Inflammatory macrophage treated with lipopolysaccharide for 1 hour (primary cell): ENCODE results near the gene RMI2.
"Not testable (repeated sequence)": the region's sequence is repeated elsewhere in the genome, so short reads cannot be mapped to it uniquely, and the experiment has no call there.

ENCODE experiments used
- DNase-seq, 2 donors: peaks; one replicate each; pipeline ENCODE4 v3.0.0-alpha.2; 2020 to 2022

RMI2 gene

DNA sequence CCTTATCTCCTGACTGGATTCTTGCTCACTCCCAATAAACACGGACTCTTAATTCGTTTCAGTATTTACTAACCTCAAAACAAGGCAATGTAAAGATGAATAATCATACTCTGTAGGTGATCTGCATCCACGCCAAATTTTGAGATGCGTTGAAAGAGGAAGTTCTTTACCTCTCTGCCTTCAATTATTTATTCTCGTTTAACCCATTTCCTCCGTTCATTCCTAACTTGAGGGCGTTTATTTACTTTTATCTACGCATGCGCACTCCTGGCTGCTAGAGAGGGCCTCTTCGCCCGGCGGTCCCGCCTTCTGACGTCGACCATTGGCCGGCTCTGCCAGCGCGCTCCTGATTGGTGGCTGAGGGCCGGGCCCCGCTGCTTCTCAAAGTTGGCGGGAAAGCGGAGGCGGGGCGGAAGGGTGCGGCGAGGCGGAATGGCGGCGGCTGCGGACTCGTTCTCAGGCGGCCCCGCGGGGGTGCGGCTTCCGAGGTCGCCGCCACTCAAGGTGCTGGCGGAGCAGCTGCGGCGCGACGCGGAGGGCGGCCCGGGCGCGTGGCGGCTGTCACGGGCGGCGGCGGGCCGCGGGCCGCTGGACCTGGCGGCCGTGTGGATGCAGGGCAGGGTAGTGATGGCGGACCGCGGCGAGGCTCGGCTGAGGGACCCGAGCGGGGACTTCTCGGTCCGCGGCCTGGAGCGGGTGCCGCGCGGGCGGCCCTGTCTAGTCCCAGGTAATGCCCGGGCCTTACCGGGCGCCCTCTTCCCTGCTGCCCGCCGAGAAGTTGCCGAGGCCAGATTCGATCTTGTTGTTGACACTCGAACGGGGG lies at the start of gene RMI2:
RMI2 (plus strand) TSS at position 420 of the 823 bp plus-strand sequence; CDS start at position 433, 13 bp downstream.
- DNase-seq = peak; percentile 95 to 97

DNA sequence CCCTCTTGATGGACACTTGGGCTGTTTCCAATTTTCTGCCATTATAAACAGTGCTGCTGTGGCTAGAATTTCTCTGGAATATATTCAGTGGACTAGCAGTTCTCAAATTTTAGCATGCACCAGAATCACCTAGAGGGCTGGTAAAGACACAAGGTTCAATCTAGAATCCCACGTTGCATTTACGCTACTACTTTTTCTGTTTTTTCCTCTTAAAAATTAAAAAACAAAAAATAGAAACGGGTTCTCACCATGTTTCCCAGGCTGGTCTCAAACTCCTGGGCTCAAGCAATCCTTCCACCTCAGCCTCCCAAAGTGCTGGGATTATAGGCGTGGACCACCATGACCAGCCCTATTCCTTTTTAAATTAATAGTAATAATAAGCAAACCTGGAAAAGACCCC lies 49.6 kb upstream of the RMI2 start:
- DNase-seq = no peak

DNA sequence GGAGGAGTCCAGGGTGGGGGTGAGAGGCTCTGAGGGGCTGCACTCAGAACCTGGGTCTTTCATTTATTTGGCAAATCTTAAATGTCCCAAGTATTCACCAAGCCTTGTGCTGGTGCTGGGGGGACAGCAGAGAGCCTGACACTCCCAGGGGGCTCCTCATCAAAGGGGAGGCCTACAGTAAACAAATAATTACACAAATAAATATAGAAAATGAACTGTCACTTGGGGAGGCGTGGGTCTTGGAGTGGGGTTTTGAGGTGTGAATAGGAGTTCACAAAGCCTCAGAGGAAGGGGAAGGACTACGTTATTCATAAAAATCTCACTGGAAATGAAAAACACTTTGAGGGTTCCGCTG lies 48.9 kb upstream of the RMI2 start:
- DNase-seq = no peak

DNA sequence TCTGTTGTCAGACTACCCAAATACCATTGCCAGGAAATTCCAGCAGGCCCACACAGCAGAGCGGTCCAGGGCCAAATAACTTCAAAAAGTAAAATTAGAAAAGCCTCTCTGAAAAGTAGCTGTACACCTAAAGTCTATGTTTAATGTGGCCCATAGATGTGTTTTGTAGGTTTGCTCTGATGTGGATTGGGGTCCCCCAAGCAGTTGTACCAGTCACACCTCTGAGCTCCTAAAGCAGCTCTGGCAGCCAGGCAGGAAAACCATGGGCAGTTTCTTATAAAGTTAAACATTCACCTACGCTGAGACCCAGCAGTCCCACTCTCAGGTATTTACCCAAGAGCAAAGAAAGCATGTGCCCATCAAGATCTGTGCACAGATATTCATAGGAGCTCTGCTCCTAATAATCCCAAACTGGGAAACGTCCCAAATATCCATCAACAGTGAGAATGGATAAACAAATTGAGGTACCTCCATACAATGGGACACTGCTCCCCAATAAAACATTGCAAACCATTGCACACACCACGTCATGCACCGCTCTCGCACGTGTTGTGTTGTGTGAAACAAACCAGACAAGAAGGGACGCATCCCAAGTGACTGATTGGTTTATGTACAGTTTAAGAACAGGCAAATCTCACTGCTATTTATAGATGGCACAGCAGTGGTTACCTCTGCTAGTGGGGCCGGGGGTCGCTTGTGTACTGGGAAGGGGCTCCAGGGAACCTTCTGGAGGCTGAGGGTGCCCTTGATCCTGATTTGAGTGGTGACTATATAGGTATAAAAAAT lies 48.4 kb upstream of the RMI2 start:
- no peak for DNase-seq

DNA sequence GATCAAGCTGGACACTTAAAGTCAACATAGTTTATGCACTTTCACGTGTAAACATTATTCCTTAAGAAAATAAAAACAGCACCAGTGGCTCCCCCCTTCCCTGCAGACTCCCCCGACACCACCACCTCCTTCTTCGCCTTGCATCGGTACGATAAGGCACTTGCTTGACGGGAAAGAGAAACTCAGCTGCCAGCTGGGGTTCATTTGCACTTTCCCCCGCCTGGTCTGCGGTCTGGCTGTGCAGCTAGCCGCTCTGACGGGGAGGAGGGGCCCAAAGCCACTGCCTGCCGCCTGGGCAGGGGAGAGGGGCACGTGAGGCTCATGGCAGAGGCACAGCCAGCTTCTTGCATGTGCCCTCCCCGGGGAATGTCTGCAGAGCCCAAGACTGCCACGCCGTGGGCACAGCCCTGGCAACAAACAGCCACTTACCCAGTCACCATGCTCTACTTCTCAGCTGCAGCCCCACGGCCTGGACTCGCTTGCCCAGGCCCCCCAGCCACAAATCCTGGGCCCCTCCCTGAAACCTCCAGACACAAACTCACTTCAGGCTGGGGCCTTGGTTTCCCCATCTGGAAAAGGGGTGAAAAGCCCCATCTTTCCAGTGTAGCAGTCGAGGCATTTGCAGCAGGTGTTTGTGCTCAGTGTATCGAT lies 47.6 kb upstream of the RMI2 start:
- peak; percentile 12 to 24 for DNase-seq

DNA sequence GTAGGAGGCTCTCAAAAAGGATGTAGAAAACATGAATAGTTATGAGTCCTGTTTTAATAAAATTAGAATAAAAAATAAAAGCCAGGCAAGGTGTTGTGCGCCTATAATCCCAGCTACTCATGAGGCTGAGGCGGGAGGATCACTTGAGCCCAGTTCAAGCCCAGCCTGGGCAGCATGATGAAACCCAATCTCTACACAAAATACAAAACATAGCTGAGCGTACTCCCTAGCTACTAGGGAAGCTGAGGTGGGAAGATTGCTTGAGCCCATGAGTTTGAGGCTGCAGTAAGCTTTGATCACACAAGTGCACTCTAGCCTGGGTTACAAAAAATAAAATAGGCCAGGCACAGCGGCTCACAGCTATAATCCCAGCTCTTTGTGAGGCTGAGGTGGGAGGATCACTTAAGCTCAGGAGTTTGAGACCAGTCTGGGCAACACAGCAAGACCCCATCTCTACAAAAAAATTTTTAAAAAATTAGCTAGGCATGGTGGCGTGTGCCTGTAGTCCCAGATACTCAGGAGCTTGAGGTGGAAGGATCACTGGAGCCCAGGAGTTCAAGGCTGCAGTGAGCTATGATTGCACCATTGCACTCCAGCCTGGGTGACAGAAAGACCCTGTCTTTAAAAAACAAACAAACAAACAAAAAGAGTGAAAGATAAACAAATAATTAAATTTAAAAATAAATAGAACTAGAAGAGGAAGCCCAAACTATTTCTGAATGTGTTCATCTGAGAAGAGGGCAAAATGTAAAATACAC lies 46.9 kb upstream of the RMI2 start:
- no peak for DNase-seq

DNA sequence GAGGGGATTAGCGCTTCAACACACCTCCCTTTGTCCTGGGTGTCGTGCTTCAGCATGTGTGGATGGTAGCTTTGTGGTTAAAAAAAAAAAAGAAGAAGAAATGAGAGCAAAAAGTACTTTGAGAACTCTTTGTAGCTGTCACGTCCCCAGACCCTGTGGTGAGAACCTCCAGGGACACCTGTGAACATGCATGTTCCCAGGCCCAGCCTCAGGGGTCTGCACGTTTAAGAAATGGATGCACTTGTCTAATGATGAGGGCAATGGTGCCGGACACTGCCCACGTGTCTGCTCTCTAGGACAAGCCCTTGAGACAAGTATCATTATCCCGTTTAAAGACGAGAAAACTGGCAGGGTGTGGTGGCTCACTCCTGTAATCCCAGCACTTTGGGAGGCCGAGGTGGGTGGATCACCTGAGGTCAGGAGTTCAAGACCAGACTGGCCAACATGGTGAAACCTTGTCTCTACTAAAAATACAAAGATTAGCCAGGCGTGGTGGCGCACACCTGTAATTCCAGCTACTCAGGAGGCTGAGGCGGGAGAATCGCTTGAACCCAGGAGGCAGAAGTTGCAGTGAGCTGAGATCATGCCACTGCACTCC lies 46.2 kb upstream of the RMI2 start:
- not testable (repeated sequence) for DNase-seq

DNA sequence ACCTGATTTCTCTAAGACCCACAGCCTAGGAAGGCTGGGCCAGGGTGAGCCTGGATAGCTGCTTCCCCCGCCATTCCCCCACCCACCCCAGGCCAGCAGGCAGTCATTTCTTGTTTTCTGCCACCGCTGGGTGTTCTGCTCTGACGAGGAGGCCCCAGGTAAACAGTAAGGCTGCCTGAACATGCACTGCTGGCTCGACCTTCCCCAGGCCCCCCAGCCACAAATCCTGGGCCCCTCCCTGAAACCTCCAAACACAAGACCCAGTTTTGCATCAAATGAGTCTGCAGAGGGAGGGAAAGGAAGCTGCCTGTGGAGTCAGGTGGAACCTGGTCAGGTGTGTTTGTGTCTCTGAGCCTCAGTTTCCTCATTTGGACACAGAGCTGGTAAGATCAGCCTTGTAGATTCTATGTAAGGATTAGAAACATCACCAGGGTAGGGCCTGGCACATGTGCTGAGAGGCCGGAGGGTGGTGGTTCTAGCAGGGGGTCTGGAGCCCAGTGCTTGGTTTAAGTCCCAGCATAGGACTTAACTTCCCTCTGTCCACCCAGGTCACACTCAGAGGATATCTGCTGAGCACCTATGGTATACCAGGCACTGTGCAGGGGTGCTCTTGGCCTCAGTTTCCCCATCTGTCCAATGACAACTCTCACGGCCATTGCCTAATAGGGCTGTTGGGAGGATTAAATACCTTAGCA lies 45.2 kb upstream of the RMI2 start:
- no peak for DNase-seq

DNA sequence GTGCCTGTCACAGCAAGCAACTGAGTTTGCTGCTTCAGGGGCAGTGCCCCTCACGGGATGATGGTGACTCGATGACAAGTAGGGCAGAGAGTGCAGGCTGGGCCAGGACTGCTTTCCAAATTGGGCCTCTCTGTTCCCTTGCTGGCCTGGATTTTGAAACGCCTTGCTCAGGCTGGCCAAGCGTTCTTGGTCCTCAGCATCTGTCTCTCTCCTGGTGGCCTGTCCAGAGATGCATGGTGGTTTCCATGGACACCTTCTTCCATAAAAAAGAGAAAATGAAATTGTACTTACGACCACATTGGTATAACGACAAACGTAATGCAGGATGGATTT lies 44.7 kb upstream of the RMI2 start:
- no peak for DNase-seq

DNA sequence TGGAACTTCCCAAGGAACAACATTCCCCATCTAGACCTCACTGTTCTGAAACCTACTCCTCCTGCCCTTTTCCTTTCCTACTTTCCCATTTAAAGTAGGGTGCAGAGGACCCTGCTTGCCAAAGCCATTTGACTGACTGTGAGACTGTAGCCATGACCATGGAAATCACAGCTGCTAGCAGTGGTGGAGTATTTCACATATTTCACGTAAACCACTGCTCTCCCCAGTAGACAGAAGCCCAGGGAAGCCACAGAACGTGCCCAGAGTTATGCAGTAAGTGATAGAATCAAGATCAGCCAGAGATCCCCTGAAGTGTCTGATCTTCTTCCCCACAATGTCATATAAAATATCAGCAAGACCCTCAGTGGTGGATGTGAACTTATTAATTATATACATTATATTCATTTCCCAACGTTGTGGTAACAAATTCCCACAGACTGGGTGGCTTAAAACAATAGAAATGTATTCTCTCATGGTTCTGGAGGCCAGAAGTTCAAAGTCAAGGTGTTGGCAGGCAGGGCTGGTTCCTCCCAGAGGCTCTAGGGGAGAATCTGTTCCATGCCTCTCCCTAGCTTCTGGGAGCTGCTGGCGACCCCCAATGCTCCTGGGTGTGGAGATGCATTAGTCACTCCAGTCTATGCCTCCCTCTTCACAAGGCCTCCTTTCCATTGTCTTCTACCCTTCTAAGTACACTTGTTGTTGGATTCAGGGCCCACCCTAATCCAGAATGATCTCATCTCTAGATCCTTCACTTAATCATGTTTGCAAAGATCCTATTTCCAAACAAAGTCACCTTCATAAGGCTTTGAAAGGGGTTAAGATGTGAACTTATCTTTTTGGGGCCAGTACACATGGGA lies 43.4 kb upstream of the RMI2 start:
- DNase-seq = no peak

DNA sequence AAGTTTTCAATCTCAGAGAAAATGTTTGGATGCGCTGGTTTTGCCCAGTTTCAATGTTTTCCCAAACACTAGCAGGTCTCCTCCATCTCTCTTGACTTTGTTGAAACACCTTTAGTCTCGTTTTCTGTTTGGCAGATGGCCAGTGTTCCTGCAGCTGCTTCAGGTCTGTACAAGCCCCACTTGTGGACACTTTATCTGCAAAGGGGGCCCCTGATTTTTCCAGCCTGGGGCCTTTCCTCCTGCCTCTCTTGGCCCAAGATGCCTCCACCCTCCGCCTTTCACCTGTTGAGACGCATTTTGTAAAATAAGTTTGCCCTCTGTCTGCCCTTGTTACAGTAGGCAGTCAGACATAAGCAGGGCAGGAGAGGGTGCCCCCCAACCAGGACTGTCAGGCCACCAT lies 42.3 kb upstream of the RMI2 start:
- no peak for DNase-seq

DNA sequence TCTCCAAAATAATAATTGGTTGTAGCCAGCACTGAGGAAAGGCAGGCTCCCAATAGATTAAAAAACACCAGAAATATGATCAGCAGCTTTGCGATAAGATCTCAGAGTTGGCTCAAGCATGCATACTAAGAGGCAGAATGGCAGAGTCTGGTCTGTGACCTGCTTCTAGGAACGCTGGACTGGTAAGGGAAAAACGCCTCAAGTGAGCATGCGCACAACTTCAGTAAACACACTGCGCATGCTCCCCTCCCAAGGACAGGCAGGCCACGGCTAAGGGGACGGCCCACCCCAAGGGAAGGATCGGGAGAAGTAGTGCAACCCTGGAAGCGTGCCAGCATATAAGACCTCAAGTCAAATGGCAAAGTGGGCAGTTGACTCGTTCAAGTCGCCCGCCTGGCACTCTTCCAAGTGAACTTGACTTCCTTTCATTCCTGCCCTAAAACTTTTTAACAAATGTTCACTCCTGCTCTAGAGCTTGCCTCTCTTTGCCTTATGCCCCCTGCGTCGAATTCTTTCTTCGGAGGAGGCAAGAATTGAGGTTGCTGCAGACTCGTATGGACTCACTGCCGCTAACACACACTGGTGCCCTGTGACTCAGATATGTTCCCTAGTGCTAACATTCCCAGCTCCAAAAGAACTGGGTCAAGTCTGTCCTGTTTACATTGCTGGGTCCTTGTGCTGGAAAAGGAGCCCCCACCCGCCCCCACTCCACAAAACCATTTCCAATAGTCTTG lies 41.7 kb upstream of the RMI2 start:
- DNase-seq = no peak

DNA sequence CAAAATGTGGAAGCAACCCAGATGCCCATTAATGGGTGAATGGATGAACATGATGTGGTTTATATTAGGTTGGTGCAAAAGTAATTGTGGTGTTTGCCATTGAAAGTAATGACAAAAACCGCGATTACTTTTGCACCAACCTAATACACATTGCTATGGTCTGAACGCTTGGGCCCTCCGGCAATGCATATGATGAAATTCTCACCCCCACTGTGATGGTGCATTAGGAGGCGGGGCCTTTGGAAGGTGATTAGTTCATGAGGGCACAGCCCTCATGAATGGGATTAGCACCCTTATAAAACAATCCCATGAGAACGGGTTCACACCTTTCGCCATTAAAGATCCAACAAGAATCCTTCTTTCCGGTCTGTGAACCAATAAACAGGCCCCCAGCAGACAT lies 38.9 kb upstream of the RMI2 start:
- DNase-seq = no peak

DNA sequence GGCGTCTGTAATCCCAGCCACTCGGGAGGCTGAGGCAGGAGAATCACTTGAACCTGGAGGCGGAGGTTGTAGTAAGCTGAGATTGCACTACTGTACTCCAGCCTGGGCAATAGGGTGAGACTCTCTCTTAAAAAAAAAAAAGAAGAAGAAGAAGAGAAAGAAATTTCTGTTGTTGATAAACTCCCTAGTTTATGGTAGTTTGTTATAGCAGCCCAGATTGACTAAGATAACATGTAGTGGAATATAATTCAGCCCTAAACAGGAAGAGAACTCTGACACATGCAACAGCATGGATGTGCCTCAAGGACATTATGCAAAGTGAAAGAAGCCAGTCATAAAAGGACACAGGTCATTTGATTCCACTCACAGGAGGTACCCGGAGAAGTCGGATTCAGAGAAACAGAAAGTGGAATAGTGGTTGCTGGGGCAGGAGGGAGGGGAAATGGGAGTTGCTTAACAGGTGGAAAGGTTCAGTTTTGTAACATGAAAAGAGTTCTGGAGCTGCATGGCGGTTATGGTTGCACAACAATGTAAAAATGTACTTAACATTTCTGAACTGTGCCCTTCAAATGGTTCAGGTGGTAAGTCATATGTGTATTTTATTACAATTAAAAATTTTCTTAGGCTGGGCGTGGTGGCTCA lies 38.1 kb upstream of the RMI2 start:
- peak; percentile 55 to 70 for DNase-seq

DNA sequence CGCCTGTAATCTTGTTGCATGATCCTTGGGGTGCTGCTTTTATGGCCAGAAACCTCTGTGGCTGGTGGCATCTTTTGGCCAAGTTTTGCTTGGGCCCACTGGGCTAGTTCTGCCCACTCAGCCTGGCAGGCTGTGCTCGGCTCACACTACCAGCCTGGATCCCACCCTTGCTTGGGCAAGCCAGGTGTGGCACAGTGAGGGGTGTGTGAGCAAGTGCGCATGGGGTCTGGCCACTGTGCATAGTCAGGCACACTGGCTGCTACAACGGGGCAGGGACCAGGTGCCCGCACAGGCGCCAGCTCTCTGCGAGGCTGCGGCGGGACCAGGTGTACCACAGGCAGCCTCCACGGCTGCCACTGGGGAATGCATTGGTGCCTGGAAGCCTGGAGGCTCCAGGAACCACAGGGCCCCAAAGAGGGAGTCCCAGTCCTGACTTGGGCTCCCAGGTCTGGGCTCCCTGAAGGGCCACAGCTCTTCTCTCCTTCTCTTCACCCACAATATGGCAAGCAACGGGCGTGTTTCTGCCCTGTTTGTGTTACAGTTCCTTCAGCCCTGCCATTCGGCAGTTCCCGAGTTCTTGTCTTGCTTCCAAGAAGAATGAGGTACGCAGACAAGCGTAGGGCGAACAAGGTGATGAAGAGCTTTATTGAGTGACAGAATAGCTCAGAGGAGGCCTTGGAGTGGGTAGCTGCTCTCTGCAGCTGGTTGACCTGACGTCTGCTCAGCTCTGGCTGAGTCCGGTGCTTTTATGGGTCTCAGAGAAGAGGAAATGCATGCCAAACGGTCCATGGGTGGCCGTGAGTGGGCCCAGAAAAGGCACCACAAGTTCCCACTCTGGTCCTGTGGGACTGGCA lies 37.4 kb upstream of the RMI2 start:
- DNase-seq = no peak

DNA sequence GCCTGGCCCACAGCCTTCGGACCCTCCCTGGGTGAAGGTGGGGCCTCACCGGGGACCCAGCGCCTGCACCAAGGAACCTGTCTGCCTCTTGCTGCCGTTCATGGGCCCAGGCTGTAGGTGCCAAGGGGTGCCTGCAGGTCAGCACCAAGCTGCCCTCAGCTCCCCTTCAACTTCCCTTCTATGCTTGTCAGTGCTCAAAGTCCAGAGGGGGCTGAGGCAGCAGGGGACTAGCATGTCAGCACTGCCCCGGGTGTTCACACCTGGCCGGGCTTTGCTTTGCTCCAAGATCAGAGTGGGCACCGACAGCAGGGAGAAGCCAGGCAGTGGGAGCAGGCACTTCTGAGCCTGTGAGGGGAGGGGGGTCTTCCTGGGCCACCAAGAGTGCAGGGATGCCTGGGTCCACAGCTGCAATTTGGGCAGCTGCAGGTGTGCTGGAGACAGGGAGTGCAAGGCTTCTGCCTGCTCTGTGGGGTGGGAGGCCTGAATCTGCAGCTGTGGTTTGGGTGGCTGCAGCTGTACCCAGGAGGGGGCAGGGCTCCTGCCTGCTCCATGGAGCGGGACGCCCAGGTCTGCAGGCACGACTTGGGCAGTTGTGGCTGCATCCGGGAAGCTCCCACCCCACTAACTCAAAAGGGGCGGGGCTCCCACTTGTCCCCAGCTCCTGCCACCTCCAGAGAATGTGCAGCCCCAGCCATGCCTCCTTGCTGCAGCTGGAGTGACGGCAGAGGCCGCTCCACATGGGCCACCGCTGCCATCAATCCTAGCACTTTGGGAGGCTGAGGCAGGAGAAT lies 36.6 kb upstream of the RMI2 start:
- no peak for DNase-seq

DNA sequence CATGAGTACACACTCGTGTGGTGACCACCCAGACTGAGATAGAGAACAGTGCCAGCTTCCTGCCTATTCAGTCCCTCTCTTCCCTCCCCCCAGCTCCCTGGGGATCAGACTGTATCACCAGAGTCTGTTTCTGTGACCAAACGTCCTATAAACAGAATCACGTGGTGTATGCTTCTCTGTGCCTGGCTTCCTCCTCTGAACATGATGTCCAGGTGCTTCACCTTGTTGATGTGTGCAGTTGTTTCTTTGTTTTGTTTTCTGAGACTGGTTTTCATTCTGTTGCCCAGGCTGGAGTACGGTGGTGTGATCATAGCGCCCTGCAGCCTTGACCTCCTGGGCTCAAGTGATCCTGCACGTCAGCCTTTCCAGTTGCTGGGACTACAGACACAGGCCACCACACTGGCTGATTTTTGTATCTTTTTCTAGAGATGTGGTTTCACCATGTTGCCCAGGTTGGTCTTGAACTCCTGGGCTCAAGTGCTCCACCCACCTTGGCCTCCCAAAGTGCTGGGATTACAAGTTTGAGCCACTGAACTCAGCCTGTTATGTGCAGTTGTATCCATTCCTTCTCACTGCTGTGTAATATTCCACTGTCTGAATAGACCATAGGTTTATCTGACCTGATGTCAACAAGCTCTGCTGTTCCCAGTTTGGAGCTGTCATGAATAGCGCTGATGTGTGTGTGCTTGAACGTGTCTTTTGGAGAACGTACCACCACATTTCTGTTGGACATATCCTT lies 35.2 kb upstream of the RMI2 start:
- DNase-seq = no peak
